Pons (tissue), 1 donor: ENCODE measurements around the gene C14orf132.
"Not testable (repeated sequence)": the region's sequence is repeated elsewhere in the genome, so short reads cannot be mapped to it uniquely, and the experiment has no call there.

Source experiments
- DNase-seq: peaks from one replicate; pipeline ENCODE4 v3.0.0-alpha.2; 2016; ENCODE audit warnings: low spot score

The C14orf132 gene

GRCh38 chr14:96060186-96060933 lies 21.2 kb downstream of the C14orf132 start:
- DNase-seq: no peak

GRCh38 chr14:96062010-96062409 lies 22.8 kb downstream of the C14orf132 start:
- no peak for DNase-seq

- no peak for DNase-seq
These were observed 23.3 kb downstream of the C14orf132 start for GRCh38 chr14:96062506-96062905.

- no peak for DNase-seq
These were observed 25.7 kb downstream of the C14orf132 start for GRCh38 chr14:96064866-96065265.

GRCh38 chr14:96065661-96066459 lies 26.7 kb downstream of the C14orf132 start:
- DNase-seq: no peak

GRCh38 chr14:96066976-96067375 lies 27.8 kb downstream of the C14orf132 start:
- no peak for DNase-seq

GRCh38 chr14:96067985-96068930 lies 29.1 kb downstream of the C14orf132 start:
- DNase-seq: no peak

DNA sequence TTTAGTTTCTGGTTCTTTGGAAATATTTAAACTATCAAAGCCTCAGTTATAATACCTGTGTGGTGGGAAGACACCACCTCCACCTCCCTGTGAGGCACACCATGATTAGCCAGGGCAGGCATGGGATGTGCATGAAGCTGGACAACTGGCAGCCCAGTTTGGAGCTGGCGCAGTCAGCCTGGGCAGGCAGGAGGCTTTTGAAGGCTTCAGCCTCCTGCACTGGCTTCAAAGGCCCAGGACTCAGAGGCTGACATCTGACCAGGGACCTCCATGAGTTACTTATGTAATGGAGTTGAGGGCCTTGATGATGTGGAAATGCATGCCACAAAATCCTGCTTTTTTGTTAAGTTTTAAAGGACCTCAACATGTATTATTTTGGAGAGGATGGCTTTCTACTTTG lies 30.3 kb downstream of the C14orf132 start:
- DNase-seq: no peak

- DNase-seq: no peak
These were observed 32.4 kb downstream of the C14orf132 start for GRCh38 chr14:96071561-96071960.

DNA sequence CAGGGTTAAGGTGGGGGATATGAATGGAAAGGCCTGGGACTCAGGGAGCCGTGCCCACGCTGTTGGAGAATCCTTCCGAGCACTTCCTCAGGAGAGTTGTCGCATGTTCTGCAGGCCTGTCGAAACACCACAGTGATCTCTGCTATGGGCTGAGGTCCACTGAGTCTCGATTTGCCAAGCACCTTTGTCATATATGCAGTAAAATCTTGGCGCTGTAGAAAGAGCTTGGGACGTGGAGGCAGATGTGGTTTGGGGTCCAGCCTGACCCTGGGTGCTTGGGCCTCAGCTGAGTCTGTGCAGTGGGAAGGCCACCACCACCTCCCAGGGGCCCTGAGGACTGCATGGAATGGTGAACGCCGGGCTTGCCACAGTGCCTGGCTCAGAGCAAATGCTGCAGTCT lies 32.9 kb downstream of the C14orf132 start:
- DNase-seq: no peak

GRCh38 chr14:96072746-96073145 lies 33.6 kb downstream of the C14orf132 start:
- DNase-seq: no peak

DNA sequence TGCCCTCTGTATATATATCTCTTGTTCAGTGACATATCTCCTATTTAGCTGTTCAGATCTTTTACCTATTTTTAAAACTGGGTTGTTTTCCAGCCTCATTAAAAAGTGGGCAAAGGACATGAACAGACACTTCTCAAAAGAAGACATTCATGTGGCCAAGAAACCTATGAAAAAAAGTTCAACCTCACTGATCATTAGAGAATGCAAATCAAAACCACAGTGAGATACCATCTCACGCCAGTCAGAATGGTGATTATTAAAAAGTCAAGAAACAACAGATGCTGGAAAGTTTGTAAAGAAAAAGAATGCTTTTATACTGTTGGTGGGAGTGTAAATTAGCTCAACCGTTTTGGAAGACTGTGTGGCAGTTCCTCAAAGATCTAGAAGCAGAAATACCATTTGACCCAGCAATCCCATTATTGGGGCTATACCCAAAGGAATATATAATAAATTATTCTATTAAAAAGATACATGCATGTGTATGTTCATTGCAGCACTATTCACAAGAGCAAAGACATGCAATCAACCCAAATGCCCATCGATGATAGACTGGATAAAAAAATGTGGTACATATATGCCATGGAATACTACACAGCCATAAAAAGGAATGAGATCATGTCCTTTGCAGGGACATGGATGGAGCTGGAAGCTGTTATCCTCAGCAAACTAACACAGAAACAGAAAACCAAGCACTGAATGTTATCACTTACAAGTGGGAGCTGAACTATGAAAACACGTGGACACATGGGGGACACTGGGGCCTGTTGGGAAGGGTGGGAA lies 34.3 kb downstream of the C14orf132 start:
- DNase-seq: not testable (repeated sequence)

DNA sequence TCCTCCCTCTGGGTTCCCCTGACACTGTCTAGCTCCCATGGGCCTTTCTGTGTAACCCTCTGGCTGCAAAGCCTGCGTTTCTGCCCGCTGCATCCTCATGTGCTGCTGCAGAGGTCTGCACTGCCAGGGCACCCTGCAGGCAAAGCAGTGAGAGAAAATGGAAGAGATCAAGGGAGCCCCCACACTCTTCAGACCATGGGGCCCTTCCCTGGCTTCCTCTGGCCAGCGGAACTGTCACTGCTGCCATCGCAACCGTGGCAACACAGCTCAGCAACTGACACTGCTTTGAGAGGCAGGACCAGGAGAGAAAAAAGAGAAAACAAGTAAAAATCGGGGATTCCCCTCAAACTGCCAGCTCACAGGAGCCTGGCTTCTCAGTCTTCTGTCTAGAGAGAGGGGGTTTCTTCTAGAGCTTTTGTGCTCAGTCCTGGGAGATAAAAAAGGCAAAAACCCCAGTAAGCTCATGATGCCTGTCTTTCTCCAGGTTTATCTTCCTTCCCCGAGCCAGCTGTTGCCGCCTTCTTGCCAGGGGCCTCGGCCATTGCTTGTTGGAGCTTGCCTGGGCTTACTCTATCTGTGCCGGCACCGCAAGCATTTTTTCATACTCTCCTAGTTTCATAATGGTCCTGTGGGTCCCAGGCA lies 38.9 kb downstream of the C14orf132 start:
- no peak for DNase-seq

DNA sequence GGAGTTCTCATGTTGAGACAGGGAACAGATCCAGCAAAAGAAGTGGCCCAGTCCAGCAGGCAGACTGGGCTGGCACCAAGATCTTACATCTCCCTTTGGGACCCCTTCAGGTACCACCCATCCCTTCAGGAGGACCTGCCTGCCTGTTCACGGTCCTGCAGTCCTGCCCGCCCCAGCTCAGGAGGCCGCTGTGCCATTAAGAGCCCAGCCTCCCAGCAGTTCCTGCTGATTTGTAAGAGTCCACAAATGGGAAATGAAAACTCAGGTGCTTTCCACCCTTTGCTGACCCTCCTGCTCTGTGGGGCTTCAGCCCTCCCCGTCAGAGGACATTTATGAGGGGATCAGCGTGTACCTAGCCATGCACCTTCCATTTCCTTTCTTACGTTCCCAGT lies 39.5 kb downstream of the C14orf132 start:
- no peak for DNase-seq

DNA sequence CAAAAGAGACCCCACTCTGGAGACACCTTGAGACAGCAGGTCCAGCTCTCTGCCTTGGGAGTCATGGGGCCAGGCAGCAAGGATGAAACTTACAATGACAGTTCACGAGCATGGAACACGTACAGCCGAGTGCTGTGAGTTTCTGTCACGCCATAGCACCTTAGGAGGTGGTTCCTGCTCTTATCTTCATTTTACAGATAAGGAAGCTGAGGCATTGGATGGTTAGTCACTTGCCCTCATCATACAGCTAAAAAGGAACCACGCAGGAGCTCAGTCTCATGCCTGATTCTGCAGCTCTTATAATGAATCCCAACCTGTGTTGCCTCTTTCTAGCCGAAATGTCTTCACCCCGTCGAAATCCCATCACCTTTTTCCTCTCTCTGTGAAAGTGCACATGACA lies 39.9 kb downstream of the C14orf132 start:
- no peak for DNase-seq

- no peak for DNase-seq
These were observed 41.4 kb downstream of the C14orf132 start for GRCh38 chr14:96080571-96080970.

DNA sequence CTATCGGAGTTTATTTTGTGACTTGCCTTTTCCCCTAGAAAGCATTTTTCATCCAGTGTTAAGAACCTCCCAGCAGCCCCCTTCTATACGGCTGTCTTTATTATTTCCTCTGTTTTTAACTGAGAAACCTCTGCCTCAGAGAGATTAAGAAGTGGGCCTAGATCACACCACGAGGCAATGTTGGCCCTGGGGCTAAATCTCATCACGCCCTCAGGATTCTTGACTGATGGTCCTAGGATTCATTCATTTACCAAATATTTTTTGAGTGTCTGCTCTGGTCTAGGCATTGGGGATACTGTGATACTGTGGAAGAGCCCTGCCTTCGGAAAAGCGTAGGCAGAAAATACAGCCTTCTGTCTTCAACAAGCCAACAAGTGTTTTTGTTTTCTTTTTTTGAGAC lies 42.1 kb downstream of the C14orf132 start:
- no peak for DNase-seq

DNA sequence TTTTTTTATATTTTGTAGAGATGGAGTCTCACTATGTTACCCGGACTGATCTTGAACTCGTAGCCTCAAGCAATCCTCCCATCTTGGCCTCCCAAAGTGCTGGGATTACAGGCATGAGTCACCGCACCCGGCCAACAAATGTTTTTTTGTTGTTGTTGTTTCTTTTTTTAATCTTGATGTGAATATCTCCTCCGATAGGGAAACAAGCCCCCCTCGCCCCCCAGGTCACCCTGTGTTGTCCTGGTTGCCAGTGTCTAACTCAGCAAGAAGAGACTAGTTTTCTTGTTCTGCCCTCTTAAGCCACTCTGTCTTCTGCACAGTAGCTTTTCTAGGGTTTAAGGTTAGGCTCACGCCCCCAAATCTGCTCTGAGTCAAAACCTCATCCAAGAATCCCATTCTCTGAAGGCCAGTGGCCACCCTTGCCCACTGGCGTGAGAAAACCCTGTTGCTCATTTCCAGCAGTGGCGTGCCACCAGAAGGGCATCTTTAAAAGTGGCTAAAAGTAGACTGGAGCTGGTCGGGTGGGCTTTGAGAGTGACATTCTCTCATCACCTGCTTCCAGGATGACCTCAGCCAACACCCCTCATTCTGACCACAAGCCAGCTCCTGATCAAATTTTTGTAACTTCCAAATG lies 42.7 kb downstream of the C14orf132 start:
- DNase-seq: no peak

GRCh38 chr14:96082420-96083300 lies 43.5 kb downstream of the C14orf132 start:
- no peak for DNase-seq
